ENCODE data around the gene ANGPTL2.

Gene ANGPTL2

GRCh38 chr9:127136081-127136879, 13.8 kb upstream of the ANGPTL2 start:
- DNase-seq (ENCODE audit: low read depth): no peak

GRCh38 chr9:127135056-127135745, 12.8 kb upstream of the ANGPTL2 start:
- no peak for DNase-seq (ENCODE audit: low read depth)

GRCh38 chr9:127133739-127134167, 11.3 kb upstream of the ANGPTL2 start:
- DNase-seq (ENCODE audit: low read depth): no peak

GRCh38 chr9:127132921-127133647, 10.6 kb upstream of the ANGPTL2 start:
- DNase-seq (ENCODE audit: low read depth): no peak

GRCh38 chr9:127132375-127132774, 9.9 kb upstream of the ANGPTL2 start:
- no peak for DNase-seq (ENCODE audit: low read depth)

GRCh38 chr9:127131871-127132270, 9.4 kb upstream of the ANGPTL2 start:
- DNase-seq (ENCODE audit: low read depth): no peak

GRCh38 chr9:127130661-127131538, 8.5 kb upstream of the ANGPTL2 start:
- DNase-seq (ENCODE audit: low read depth): no peak

- no peak for DNase-seq (ENCODE audit: low read depth)
Measured at GRCh38 chr9:127130235-127130634, 7.8 kb upstream of the ANGPTL2 start.

GRCh38 chr9:127129718-127130085, 7.3 kb upstream of the ANGPTL2 start:
- DNase-seq (ENCODE audit: low read depth): no peak

- no peak for DNase-seq (ENCODE audit: low read depth)
Measured at GRCh38 chr9:127129073-127129717, 6.8 kb upstream of the ANGPTL2 start.

- no peak for DNase-seq (ENCODE audit: low read depth)
Measured at GRCh38 chr9:127128341-127129072, 6.1 kb upstream of the ANGPTL2 start.

- no peak for DNase-seq (ENCODE audit: low read depth)
Measured at GRCh38 chr9:127126971-127127370, 4.5 kb upstream of the ANGPTL2 start.

GRCh38 chr9:127124792-127125191, 2.4 kb upstream of the ANGPTL2 start:
- DNase-seq (ENCODE audit: low read depth): no peak

GRCh38 chr9:127124111-127124531, 1.7 kb upstream of the ANGPTL2 start:
- DNase-seq (ENCODE audit: low read depth): no peak

GRCh38 chr9:127123064-127123890, 842 bp upstream of the ANGPTL2 start:
- DNase-seq (ENCODE audit: low read depth): no peak

- DNase-seq (ENCODE audit: low read depth): no peak
Measured at GRCh38 chr9:127121628-127122175, 733 bp downstream of the ANGPTL2 start.

GRCh38 chr9:127119320-127119709, 3.1 kb downstream of the ANGPTL2 start:
- DNase-seq (ENCODE audit: low read depth): no peak

- no peak for DNase-seq (ENCODE audit: low read depth)
Measured at GRCh38 chr9:127118597-127119319, 3.7 kb downstream of the ANGPTL2 start.

- DNase-seq (ENCODE audit: low read depth): no peak
Measured at GRCh38 chr9:127117801-127118200, 4.6 kb downstream of the ANGPTL2 start.

Measured in activated T-helper 9 cell treated with anti-CD3 and anti-CD28 coated beads, Interleukin-2, amount 50 U/mL, for 16 hours (primary cell).